ENCODE measurements around the gene ABCC10.

GRCh38 chr6:43492673-43493072 is 65.3 kb downstream of the ABCC10 start:
- TF ChIP-seq CTCF (conservative IDR thresholded peaks at IDR 0.05; ENCODE audit: low read length) (no peak), EZH2phosphoT487 (IDR thresholded peaks at IDR 0.05; ENCODE audit: borderline replicate concordance) (no peak)
